Measurements from ENCODE around the gene SDR42E2. TPM values are rescaled to one million over a fixed set of nuclear protein-coding genes. Genes with fewer than 3 reads are reported as not detected.
A peak's percentile ranks its signal among the peaks of the same experiment; 100 is the strongest.

The SDR42E2 gene
- total and polyA plus RNA-seq, 2 of the 8 experiments (the other 6 are each of a cell fraction or from before 2014, with no cell fraction given), result 0.08 TPM; not detected in 1

- DNase-seq (ENCODE audit: low read depth in 1 of 2, low spot score in 2 of 2), result peak in 1 of 2 experiments; percentile 36
- H3K79me1 ChIP-seq (ENCODE audit: low read depth, low read length), result no peaks in the 10 kb centered on the region
- ChIA-PET CTCF (ENCODE audit: partially characterized antibody) (interaction anchor here (0.8 to 9.1 kb wide), 6 partner anchors 14 to 54 kb away, joined by 3 to 66 read pairs (median 3); partner anchors contain the start of gene EEF2K), POLR2A (ENCODE audit: partially characterized antibody) (interaction anchor here (0.6 to 1.3 kb wide), 5 partner anchors 9 to 67 kb away, joined by 3 read pairs; partner anchors contain the start of gene EEF2K)
- no peak overlapping the region for H2BK15ac ChIP-seq (ENCODE audit: low read length)
- H4K91ac ChIP-seq (replicated peaks; ENCODE audit: insufficient read length, low read length), result no peak overlapping the region
- H2BK5ac ChIP-seq (ENCODE audit: low read depth, low read length), result peak overlapping the region; percentile 26
- H3K14ac ChIP-seq (ENCODE audit: insufficient read length), result no peak overlapping the region
- H2BK20ac ChIP-seq (ENCODE audit: low read length), result no peak overlapping the region
- FAIRE-seq, result no peak
- H2BK12ac ChIP-seq (ENCODE audit: low read depth, low read length), result peak overlapping the region; percentile 17; the same call in 1 of the 2 replicates
- H2AFZ ChIP-seq (ENCODE audit: low read length), result no peak overlapping the region
- no peak overlapping the region for H2BK120ac ChIP-seq (replicated peaks; ENCODE audit: low read depth, low read length)
- no peak overlapping the region for H3K9ac ChIP-seq (replicated peaks in 1 of 4; ENCODE audit: extremely low read depth in 1 of 4, low read depth in 3 of 4, low read length in 3 of 4)
- no peak overlapping the region for H4K5ac ChIP-seq (ENCODE audit: insufficient read length, low read depth, low read length)
- H3K23me2 ChIP-seq (ENCODE audit: low read depth, low read length), result no peaks in the 10 kb centered on the region
- H3K4me1 ChIP-seq (replicated peaks in 1 of 4; ENCODE audit: control insufficient read depth in 3 of 4, insufficient read depth in 4 of 4, low read length in 3 of 4), result peaks cover 0 to 7% (median 4%) of the 10 kb centered on the region in 4 experiments; a peak in 6 of 7 replicates
- H3K27ac ChIP-seq (ENCODE audit: low read depth, low read length), result peak overlapping the region; percentile 21; the same call in 1 of the 2 replicates
- H3K4ac ChIP-seq (replicated peaks; ENCODE audit: insufficient read length, low read depth, low read length), result no peak overlapping the region
- peaks cover 0 to 2% (median 0%) of the 10 kb centered on the region in 4 experiments; a peak in 1 of 8 replicates for H3K36me3 ChIP-seq (ENCODE audit: control insufficient read depth in 2 of 4, insufficient read depth in 4 of 4, low read length in 3 of 4)
- H4K8ac ChIP-seq (ENCODE audit: extremely low read depth, insufficient read depth, low read length), result no peak overlapping the region
- peak overlapping the region; percentile 30 to 52 for H3K4me2 ChIP-seq (ENCODE audit: insufficient read depth in 1 of 2, low read depth in 2 of 2, low read length in 2 of 2)
- no peak overlapping the region for H3K23ac ChIP-seq (ENCODE audit: insufficient read length)
- no peaks in the 10 kb centered on the region for H3K9me3 ChIP-seq (ENCODE audit: insufficient read depth in 2 of 2, low read depth in 1 of 2, low read length in 1 of 2)
- no peaks in the 10 kb centered on the region for H3K27me3 ChIP-seq (replicated peaks in 1 of 4; ENCODE audit: control insufficient read depth in 3 of 4, extremely low read depth in 1 of 4, insufficient read depth in 3 of 4, low read length in 3 of 4)
- H3K56ac ChIP-seq (replicated peaks; ENCODE audit: insufficient read length, low read depth, low read length), result no peak overlapping the region
- H4K20me1 ChIP-seq (replicated peaks in 1 of 2; ENCODE audit: control insufficient read depth in 1 of 2, insufficient read depth in 2 of 2, low read length in 2 of 2), result no peaks in the 10 kb centered on the region
- WGBS, 2 experiments (ENCODE audit: extremely low coverage in 1 of 2, insufficient coverage in 1 of 2, insufficient read length in 1 of 2, insufficient replicate concordance in 2 of 2, low coverage in 1 of 2, low lambda C conversion rate in 2 of 2, missing lambda C conversion rate in 1 of 2), result 48% methylated on average over 7 of the region's 7 CpGs; no CpG with 5 or more reads in 1 of the 2 experiments
- no peak overlapping the region for H2AK5ac ChIP-seq (ENCODE audit: low read depth, low read length)
- peaks cover 0 to 3% of the 10 kb centered on the region in 2 experiments; a peak in 1 of 4 replicates for H3K79me2 ChIP-seq (ENCODE audit: control insufficient read depth in 1 of 2, insufficient read depth in 2 of 2, low read length in 2 of 2)
- H3K18ac ChIP-seq (ENCODE audit: extremely low read depth, low read length), result no peak overlapping the region; the same call in 1 of the 2 replicates
- H3K4me3 ChIP-seq (ENCODE audit: extremely low read depth in 1 of 4, insufficient read depth in 2 of 4, low read depth in 3 of 4, low read length in 4 of 4), result peak overlapping the region in 1 of 4 experiments; percentile 30; a peak in 2 of 8 replicates
- TF ChIP-seq EGR1 (IDR thresholded peaks at IDR 0.05; ENCODE audit: borderline replicate concordance, low read depth, low read length) (0 out of 2 replicates have a peak, but pooled peaks have one; percentile 17), SUZ12 (IDR thresholded peaks at IDR 0.05; ENCODE audit: low read length) (no peak), KDM5A (IDR thresholded peaks at IDR 0.05; ENCODE audit: low read length) (no peak), HDAC2 (IDR thresholded peaks at IDR 0.05; ENCODE audit: borderline replicate concordance in 1 of 2, low read depth in 2 of 2, low read length in 2 of 2) (0 out of 4 replicates have a peak, but pooled peaks of 1 of the 2 experiments have one; percentile 32), ZNF274 (IDR thresholded peaks at IDR 0.05; ENCODE audit: borderline replicate concordance, extremely low read depth, low read length) (no peak), BRCA1 (IDR thresholded peaks at IDR 0.05; ENCODE audit: low read depth, low read length) (no peak), CTCF (IDR thresholded peaks at IDR 0.05; ENCODE audit: control extremely low read depth in 1 of 3, insufficient read depth in 1 of 3, low read depth in 1 of 3, low read length in 3 of 3) (no peak), KDM1A (IDR thresholded peaks at IDR 0.05; ENCODE audit: borderline replicate concordance, low read length) (peak; percentile 68; the same call in 1 of the 2 replicates)
- TF ChIP-seq, protein P1, sequence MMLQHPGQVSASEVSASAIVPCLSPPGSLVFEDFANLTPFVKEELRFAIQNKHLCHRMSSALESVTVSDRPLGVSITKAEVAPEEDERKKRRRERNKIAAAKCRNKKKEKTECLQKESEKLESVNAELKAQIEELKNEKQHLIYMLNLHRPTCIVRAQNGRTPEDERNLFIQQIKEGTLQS (IDR thresholded peaks at IDR 0.05; ENCODE audit: insufficient read depth, low read depth, low read length), result no peak
Observed at GRCh38 chr16:22225060-22225459, 62.8 kb downstream of the SDR42E2 start.
